GM19455 (cell line): ENCODE measurements around the gene ZCCHC7.
"Not testable (repeated sequence)": the region's sequence is repeated elsewhere in the genome, so short reads cannot be mapped to it uniquely, and the experiment has no call there.

Experiments used
- ATAC-seq: cut with Tn5 transposase; IDR thresholded peaks from one replicate; pipeline ENCODE4 v1.9.1; 2021; ENCODE audit not compliant: unreplicated experiment

ZCCHC7 gene

GRCh38 chr9:37120843-37121335 lies 515 bp downstream of the ZCCHC7 start:
- peak; percentile 35 for ATAC-seq

DNA sequence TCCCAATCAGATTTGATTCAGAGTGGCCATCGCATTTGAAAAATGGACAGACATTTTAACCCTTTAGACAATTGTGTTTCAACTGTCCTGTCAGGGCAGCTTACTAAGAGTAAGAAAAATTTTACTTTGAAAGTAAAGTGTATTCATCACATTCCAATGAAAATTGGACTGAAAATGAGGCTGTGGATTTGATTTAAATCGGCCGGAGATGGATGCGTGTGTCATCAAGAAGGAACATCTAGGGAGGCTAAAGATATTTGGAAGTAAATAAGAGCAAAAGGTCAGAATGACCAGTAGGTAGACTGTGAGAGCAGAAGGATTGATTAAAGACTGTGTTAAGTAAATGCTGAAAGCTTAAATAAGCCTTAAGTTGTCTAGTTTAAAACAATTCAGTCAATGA lies 1.5 kb downstream of the ZCCHC7 start:
- ATAC-seq = no peak

GRCh38 chr9:37126214-37126788 lies 5.9 kb downstream of the ZCCHC7 start:
- no peak for ATAC-seq

DNA sequence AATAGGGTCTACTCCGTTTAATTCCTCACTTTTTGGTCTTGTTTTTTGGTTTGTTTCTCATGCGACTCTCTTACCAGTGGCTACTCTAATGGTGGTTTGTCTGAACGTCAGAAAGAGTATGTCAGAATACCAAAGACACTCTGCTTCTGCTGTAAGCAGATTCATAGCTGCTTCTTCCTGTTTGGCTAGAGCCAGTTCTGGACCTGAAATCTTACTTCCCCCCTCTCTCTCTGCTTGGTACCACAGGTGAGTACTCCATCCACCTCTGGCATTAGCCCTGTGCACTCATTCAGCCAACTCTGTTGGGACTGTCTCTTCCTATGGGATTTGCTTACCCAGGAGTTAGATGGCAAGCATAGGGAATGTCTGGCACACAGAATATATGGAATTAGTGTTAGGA lies 6.6 kb downstream of the ZCCHC7 start:
- ATAC-seq = no peak

GRCh38 chr9:37128051-37128450 lies 7.7 kb downstream of the ZCCHC7 start:
- no peak for ATAC-seq

- no peak for ATAC-seq
Observed at GRCh38 chr9:37134166-37134565, 13.8 kb downstream of the ZCCHC7 start.

GRCh38 chr9:37141015-37141414 lies 20.6 kb downstream of the ZCCHC7 start:
- no peak for ATAC-seq

- ATAC-seq = no peak
Observed at GRCh38 chr9:37144762-37145161, 24.4 kb downstream of the ZCCHC7 start.

GRCh38 chr9:37146410-37146809 lies 26.0 kb downstream of the ZCCHC7 start:
- no peak for ATAC-seq

- ATAC-seq = no peak
Observed at GRCh38 chr9:37148181-37148580, 27.8 kb downstream of the ZCCHC7 start.

DNA sequence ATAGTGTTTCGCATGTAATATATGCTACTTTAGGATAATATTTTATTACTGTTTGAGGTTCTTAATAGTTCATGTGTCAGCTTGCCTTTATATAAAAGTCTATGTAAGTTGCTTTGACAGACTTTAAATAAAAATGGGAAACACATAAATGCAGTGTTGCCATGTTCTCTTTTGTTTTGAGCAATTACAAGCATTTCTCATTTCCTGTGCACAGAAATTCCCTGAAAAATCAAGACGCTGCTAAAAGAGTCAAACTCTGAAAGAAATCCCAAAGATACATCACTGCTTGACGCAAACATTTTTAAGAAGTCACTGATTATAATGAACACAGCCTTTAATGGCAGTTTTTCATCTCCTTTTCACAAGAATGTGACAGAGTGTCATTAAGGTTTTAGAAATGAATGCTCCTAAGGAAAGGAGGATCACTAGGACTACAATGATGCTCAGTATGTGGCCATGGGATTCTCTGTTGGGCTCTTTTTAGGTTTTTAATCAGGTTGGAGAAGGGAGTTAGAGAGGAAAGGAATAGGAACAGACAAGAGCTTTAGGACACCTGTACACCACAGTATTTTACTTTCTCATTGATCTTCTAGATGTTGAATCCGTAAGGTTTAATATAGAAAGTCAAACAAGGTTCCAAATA lies 29.4 kb downstream of the ZCCHC7 start:
- ATAC-seq = no peak

- no peak for ATAC-seq
Observed at GRCh38 chr9:37150415-37150814, 30.0 kb downstream of the ZCCHC7 start.

GRCh38 chr9:37151812-37152211 lies 31.4 kb downstream of the ZCCHC7 start:
- no peak for ATAC-seq

DNA sequence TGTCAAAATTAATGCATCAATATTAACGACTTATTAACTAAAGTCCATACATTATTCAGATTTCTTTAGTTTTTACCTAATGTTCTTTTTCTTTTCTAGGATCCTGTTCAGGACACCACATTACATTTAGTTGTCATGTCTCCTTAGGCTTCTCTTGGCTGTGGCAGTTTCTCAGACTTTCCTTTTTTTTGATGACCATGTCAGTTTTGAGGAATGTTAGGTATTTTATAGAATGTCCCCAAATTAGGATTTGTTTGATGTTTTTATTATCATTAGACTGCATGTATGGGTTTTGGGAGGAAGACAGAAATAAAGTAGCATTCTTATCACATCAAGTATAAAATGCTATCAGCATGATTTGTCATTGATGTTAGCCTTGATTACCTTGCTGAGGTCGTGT lies 32.0 kb downstream of the ZCCHC7 start:
- ATAC-seq = no peak

DNA sequence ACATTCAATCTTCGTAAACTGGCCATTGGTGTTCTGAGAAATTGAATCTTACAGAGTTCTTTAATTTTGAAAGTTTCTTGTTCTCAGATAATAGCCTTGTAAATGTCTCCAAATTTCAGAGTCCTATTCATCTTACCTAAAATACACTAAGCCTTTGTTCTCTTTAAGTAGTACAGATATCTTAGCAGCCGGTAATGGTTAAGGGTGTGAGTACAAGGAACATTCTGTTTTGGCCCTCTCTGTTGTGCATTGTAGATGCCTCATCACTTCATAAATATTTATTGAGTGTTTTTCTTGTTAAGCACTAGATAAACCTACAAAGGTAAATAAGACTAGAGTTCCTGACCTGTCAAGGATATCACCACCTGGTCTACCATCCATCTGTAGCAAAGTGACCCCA lies 35.2 kb downstream of the ZCCHC7 start:
- no peak for ATAC-seq

- no peak for ATAC-seq
Observed at GRCh38 chr9:37156205-37156604, 35.8 kb downstream of the ZCCHC7 start.

DNA sequence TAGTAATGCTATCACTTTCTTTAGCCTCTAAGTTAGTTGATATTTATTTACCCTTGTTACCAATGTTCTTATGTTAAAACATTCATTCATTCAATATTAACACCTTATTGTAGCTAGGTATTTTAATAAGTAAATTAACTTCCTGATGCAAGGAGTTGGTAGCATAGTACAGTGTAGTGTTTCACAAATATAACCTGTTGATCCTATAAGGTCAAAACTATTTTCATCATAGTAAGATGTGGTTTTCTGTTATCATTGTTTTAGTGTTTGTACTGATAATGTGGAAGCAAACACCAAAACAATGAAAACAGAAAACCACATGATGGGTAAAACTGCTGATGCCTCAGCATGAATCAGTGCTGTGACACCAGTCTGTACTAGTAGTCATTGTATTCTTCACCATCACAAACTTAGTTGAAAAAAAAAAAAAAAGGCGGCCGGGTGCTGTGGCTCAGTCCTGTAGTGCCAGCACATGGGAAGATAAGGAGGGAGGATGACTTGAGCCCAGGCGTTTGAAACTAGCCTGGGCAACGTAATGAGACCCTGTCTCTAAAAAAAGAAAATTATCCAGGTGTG lies 36.5 kb downstream of the ZCCHC7 start:
- ATAC-seq = no peak

GRCh38 chr9:37157726-37158377 lies 37.5 kb downstream of the ZCCHC7 start:
- ATAC-seq = no peak

DNA sequence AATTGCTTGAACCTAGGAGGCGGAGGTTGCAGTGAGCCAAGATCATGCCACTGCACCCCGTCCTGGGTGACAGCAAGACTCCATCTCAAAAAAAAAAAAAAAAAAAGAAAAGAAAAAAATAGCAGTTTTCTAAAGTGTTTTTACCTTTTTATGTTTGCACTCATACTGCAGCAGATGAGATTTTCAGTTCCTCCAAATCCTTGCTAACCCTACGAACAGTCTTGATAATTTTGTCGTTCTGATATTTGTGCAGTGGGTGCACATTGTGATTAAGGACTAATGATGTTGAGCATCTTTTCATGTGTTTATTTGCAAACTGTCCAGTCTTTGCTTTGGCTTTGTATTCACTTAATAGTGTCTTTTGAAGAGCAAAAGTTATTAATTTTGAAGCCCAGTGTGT lies 42.9 kb downstream of the ZCCHC7 start:
- no peak for ATAC-seq

GRCh38 chr9:37164335-37164734 lies 44.0 kb downstream of the ZCCHC7 start:
- ATAC-seq = not testable (repeated sequence)

DNA sequence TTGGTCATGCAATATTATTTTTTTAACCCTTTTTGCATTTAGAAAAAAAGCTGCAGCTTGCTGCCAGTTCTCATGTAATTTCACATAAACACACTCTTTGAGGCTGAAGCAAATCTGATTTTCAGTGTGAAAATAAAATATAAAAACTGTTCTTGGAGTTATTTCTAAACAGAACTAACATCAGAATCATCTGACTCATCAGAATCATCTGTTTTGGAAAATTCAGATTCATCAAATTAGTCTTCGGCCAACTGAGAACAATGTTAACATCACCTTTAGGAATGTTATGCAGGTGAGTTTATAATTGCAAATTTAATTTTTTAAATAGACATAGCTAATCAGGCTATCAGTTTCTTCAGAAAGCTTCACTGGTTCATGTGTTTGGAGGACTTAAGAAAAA lies 45.3 kb downstream of the ZCCHC7 start:
- ATAC-seq = no peak

- ATAC-seq = no peak
Observed at GRCh38 chr9:37167456-37168047, 47.2 kb downstream of the ZCCHC7 start.
